Thyroid gland (tissue), 4 donors: ENCODE results near the gene ALDOC. TPM values are rescaled to one million over a fixed set of nuclear protein-coding genes. Genes with fewer than 3 reads are reported as not detected.

Experiments used
- DNase-seq, 2 donors: peaks; one replicate each; pipeline ENCODE4 v3.0.0-alpha.2; 2019
- H3K27ac ChIP-seq, 3 donors: fragments of 200-600 bp; sonication (generic); 1 replicate in 2 of 3; 2 replicates in 1 of 3; pipeline ENCODE4 v1.5.1; 2016 to 2019; ENCODE audit warnings: mild to moderate bottlenecking in 1 of 3, moderate library complexity in 1 of 3
- H3K27me3 ChIP-seq: fragments of 200-600 bp; sonication (generic); one replicate; pipeline ENCODE4 v1.5.1; 2019
- H3K36me3 ChIP-seq, 2 donors: fragments of 200-600 bp; sonication (generic); one replicate each; pipeline ENCODE4 v1.5.1; 2016 to 2019
- H3K4me1 ChIP-seq, 2 donors: fragments of 200-600 bp; sonication (generic); one replicate each; pipeline ENCODE4 v1.5.1; 2017 to 2019
- H3K4me3 ChIP-seq, 3 donors: fragments of 200-600 bp; sonication (generic); replicated peaks in 1 of 3; 1 replicate in 2 of 3; 2 replicates in 1 of 3; pipeline ENCODE4 v1.5.1; 2016; ENCODE audit warnings: mild to moderate bottlenecking in 1 of 3
- H3K9me3 ChIP-seq: fragments of 200-600 bp; sonication (generic); one replicate; pipeline ENCODE4 v1.5.1; 2017
- POLR2A ChIP-seq, 2 donors: fragments of 450-650 bp; IDR thresholded peaks; one replicate each; pipeline ENCODE4 v1.6.1; 2017; ENCODE audit warnings: antibody characterized with exemption in 2 of 2, mild to moderate bottlenecking in 2 of 2, moderate library complexity in 1 of 2
- WGBS, 2 donors: methylation state at CpG; one replicate each; pipeline ENCODE4 v1.1.5; 2017; 5-methylcytosine and 5-hydroxymethylcytosine counted together
- intact Hi-C: fragments of 100-400 bp; cut with DNase I; formaldehyde crosslinking; loops from one replicate; pipeline ENCODE4 v1.15.1; 2023
- total RNA-seq, 4 donors: library from RNA; depleted of rRNA; stranded (reverse); fragments of >200 nt; gene quantifications; one replicate each; pipeline ENCODE4 v1.2.3, GENCODE V29; 2016
- TF ChIP-seq, protein P1 (sequence below), 6 experiments: fragments of 200-600 bp in 3 of 6; fragments of 450-650 bp in 3 of 6; sonication (generic) in 3 of 6; IDR thresholded peaks; one replicate each; pipeline ENCODE4 v1.5.1; 2016 to 2019; ENCODE audit warnings: antibody characterized with exemption in 6 of 6, mild to moderate bottlenecking in 2 of 6, inconsistent platforms in 1 of 6, moderate library complexity in 1 of 6

Gene ALDOC
- total RNA-seq, 4 donors from 2014 or later = 6.0 to 13.1 (median 8.7) TPM

DNA sequence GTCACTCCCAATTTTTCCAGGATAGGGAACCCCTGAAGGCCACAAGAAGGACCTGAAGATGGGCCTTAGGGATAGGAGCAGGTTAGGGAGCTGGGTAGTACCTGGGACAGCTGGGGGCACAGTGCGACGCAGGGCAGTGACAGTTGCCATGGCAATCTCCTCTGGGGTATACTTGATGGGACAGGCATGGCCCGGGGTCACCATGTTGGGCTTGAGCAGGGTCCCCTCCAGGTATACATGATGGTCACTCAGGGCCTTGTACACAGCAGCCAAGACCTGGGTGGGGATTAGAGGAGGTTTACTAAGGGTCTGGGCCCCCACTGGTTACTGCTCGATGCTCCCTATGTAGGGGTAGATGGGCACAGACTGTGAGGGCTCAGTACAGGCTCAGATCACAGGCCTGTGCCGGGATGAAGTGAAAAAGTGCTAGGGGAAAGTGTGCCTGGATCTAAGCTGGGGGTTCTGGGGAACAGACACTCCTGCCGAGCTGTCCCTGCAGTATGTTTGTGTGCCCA lies 2.7 kb downstream of the ALDOC start:
- Histone ChIP-seq H3K9me3 (no peaks in the 10 kb centered on the region), H3K4me3 (no peak overlapping the region), H3K27ac (no peak overlapping the region), H3K4me1 (peaks cover 18 to 20% of the 10 kb centered on the region in 2 donors), H3K27me3 (no peaks in the 10 kb centered on the region), H3K36me3 (no peaks in the 10 kb centered on the region)
- no peak for DNase-seq
- WGBS, 2 donors = 96 to 100% methylated on average over 6 of the region's 6 CpGs
- intact Hi-C loops = no loop called here
- TF ChIP-seq POLR2A (IDR thresholded peaks at IDR 0.05) = no peak
- TF ChIP-seq, protein P1, sequence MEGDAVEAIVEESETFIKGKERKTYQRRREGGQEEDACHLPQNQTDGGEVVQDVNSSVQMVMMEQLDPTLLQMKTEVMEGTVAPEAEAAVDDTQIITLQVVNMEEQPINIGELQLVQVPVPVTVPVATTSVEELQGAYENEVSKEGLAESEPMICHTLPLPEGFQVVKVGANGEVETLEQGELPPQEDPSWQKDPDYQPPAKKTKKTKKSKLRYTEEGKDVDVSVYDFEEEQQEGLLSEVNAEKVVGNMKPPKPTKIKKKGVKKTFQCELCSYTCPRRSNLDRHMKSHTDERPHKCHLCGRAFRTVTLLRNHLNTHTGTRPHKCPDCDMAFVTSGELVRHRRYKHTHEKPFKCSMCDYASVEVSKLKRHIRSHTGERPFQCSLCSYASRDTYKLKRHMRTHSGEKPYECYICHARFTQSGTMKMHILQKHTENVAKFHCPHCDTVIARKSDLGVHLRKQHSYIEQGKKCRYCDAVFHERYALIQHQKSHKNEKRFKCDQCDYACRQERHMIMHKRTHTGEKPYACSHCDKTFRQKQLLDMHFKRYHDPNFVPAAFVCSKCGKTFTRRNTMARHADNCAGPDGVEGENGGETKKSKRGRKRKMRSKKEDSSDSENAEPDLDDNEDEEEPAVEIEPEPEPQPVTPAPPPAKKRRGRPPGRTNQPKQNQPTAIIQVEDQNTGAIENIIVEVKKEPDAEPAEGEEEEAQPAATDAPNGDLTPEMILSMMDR (IDR thresholded peaks at IDR 0.05) = no peak

DNA sequence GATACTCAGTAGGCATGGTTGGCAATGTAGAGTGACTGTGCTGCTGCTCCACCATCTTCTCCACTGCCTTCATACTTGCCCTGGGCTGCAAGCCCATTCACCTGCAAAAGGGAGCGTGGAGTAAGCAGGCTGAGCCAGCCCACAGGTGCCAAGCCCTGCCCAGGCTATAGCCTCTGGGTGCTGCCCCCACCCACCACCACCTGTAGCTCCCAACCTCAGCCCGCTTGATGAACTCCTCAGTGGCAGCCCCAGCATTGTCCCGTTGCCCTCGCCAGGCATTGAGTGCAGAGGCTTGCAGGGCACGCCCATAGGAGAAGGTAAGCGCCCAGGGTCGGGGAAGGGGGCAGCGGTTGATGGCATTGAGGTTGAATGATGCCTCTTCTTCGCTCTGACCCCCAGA lies 3.2 kb downstream of the ALDOC start:
- H3K27me3 ChIP-seq = no peaks in the 10 kb centered on the region
- TF ChIP-seq POLR2A (IDR thresholded peaks at IDR 0.05) = no peak
- TF ChIP-seq, protein P1 (IDR thresholded peaks at IDR 0.05) = no peak
- 98 to 100% methylated on average over 5 to 7 of the region's 9 CpGs for WGBS, 2 donors
- no peak for DNase-seq
- peaks cover 18 to 20% of the 10 kb centered on the region in 2 donors for H3K4me1 ChIP-seq
- H3K36me3 ChIP-seq = no peaks in the 10 kb centered on the region
- no peak overlapping the region for H3K4me3 ChIP-seq
- intact Hi-C loops = no loop called here
- no peak overlapping the region for H3K27ac ChIP-seq
- no peaks in the 10 kb centered on the region for H3K9me3 ChIP-seq

DNA sequence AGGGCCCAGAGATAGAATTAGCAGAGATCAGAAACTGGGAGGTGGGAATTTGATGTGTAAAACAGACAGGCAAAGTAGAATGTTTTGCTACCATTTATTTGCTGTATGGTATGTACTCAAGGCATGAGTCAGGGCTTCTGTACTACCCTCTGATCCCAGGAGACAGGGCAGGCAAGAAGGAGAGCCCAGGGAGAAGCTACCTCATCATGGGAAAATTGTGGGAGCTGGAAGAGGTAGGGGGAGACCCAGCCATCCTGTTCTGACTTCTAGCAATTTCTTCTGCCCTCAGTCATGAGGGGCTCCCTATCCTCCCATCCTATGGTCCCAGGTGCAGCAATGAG lies 3.7 kb downstream of the ALDOC start:
- H3K27ac ChIP-seq = no peak overlapping the region

DNA sequence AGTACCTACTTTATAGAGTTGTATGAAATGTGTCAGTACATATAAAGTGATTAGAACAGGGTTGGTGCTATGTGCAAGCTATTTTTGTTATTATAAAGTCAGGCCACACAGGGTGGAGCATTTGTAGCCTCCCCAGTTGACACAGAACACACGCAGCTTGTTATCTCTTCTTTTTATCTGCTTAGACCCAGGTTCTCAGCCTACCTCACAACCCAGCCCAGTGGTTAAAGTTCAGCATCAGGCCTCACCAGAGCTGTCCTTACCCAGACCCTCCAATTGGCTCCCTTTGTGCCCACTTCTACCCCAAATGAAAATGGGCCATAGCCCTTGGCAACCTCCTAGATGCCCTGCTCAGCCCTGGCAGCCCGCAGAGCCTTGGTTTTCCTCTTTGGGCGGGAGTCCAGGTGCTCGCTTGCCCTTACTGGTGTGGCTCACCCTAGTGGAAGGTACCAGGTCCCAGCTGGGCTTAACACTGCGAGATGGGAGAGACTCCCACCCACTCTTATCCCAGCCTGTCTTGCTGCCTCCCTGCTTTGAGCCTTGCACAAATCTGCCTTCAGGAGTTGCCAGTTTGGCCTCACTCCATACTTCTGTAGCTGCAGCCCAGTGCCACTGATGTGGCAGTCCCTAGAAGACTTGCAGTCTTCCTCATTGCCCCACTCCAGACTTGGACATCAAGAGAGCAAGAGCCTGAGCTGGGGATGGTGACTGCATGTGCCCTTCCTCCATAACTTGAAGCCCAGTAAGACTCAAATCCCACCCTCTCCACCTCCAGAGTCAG lies 4.2 kb downstream of the ALDOC start:
- H3K4me1 ChIP-seq = peaks cover 18 to 20% of the 10 kb centered on the region in 2 donors
- 73 to 94% methylated on average over 4 to 5 of the region's 5 CpGs for WGBS, 2 donors
- peak overlapping the region in 1 of 3 donors; percentile 76 for H3K27ac ChIP-seq

More for the DNA sequence above, 3.7 kb downstream of the ALDOC start:
- Histone ChIP-seq H3K36me3 (no peaks in the 10 kb centered on the region), H3K27me3 (no peaks in the 10 kb centered on the region), H3K4me1 (peaks cover 18 to 20% of the 10 kb centered on the region in 2 donors), H3K4me3 (no peak overlapping the region), H3K9me3 (no peaks in the 10 kb centered on the region)
- DNase-seq = no peak
- TF ChIP-seq, protein P1 (IDR thresholded peaks at IDR 0.05) = no peak
- no peak for TF ChIP-seq POLR2A (IDR thresholded peaks at IDR 0.05)
- intact Hi-C loops = no loop called here

More for the DNA sequence above, 4.2 kb downstream of the ALDOC start:
- H3K36me3 ChIP-seq = no peaks in the 10 kb centered on the region
- TF ChIP-seq, protein P1 (IDR thresholded peaks at IDR 0.05) = no peak
- no peak for TF ChIP-seq POLR2A (IDR thresholded peaks at IDR 0.05)
- H3K9me3 ChIP-seq = no peaks in the 10 kb centered on the region
- H3K27me3 ChIP-seq = no peaks in the 10 kb centered on the region
- no peak for DNase-seq
- intact Hi-C loops = no loop called here
- H3K4me3 ChIP-seq = peak overlapping the region in 1 of 3 donors; percentile 96
